Ovary (tissue), 9 donors: ENCODE measurements around the gene LRRC4C. TPM values are rescaled to one million over a fixed set of nuclear protein-coding genes. Genes with fewer than 3 reads are reported as not detected.

Experiments
- DNase-seq, 5 donors: peaks; one replicate each; pipeline ENCODE4 v3.0.0-alpha.2; 2019 to 2020
- H3K27ac ChIP-seq, 2 donors: fragments of 200-600 bp; one replicate each; pipeline versions ENCODE4 v1.5.1 to v1.8.0; 2019 to 2022
- H3K27me3 ChIP-seq: fragments of 200-600 bp; one replicate; pipeline ENCODE4 v1.8.0; 2022
- H3K36me3 ChIP-seq: fragments of 200-600 bp; sonication (generic); one replicate; pipeline ENCODE4 v1.5.1; 2019
- H3K4me1 ChIP-seq: one replicate; pipeline ENCODE4 v1.8.1; 2013; ENCODE audit warnings: mild to moderate bottlenecking, moderate library complexity; ENCODE audit not compliant: insufficient read depth
- H3K4me3 ChIP-seq: fragments of 200-600 bp; sonication (generic); one replicate; pipeline ENCODE4 v1.5.1; 2017
- H3K9me3 ChIP-seq, 2 donors: fragments of 200-600 bp in 1 of 2; sonication (generic) in 1 of 2; one replicate each; pipeline versions ENCODE4 v1.5.1 to v1.8.1; 2013 to 2019; ENCODE audit warnings: mild to moderate bottlenecking in 1 of 2, moderate library complexity in 1 of 2
- CTCF ChIP-seq, 3 donors: fragments of 450-650 bp in 2 of 3; fragments of 200-600 bp in 1 of 3; IDR thresholded peaks; one replicate each; pipeline versions ENCODE4 v1.5.1 to v1.8.0; 2016 to 2022; ENCODE audit warnings: antibody characterized with exemption in 3 of 3, mild to moderate bottlenecking in 1 of 3
- EP300 ChIP-seq: sonication (generic); formaldehyde crosslinking; IDR thresholded peaks from one replicate; pipeline ENCODE4 v1.6.1; 2017; ENCODE audit warnings: antibody characterized with exemption
- POLR2A ChIP-seq: fragments of 450-650 bp; IDR thresholded peaks from one replicate; pipeline ENCODE4 v1.6.1; 2017; ENCODE audit warnings: antibody characterized with exemption, mild to moderate bottlenecking, moderate library complexity
- WGBS, 3 donors: extraction: QIAGEN DNeasy Blood & Tissue Kit in 1 of 3; methylation state at CpG; one replicate each; pipeline versions ENCODE4 v1.1.5 to v1.1.7; 2013 to 2017; 5-methylcytosine and 5-hydroxymethylcytosine counted together
- intact Hi-C, 4 donors: fragments of 100-400 bp; cut with DNase I; formaldehyde crosslinking; loops; one replicate each; pipeline versions ENCODE4 v1.11.0 to v1.15.1; 2022 to 2023
- polyA plus RNA-seq, 2 donors: library from polyadenylated mRNA; stranded (reverse); fragments of 200-250 nt in 1 of 2; fragments of 350-450 nt in 1 of 2; fragmentation: Illumina TruSeq in 1 of 2; extraction: RNeasy Lipid Tissue Mini Kit (QIAGEN cat#74804) in 1 of 2; gene quantifications; one replicate each; pipeline ENCODE4 v1.2.3, GENCODE V29; 2013 to 2014
- total RNA-seq, 7 donors: library from RNA; depleted of rRNA in 2 of 7; stranded (reverse); fragments of >200 nt in 2 of 7; fragmentation: NEBNext Ultra II Directional in 3 of 7; extraction: Animal tissue kit (Norgen Biotek cat#: 25700) in 3 of 7; gene quantifications; one replicate each; pipeline versions ENCODE4 v1.1.0 to v1.2.4, GENCODE V29; 2016 to 2023
- donor health status: DM: no; HTN: no; CAD: no; lungs with moderate emphysema.
- donor health status: DM: no; HTN: no; CAD: no.
- donor health status: Bipolar disorder and iron deficiency.
- donor health status: DM: yes; HTN: yes; CAD: no.
- donor health status: DM: no; HTN: no; CAD: no.
- donor health status: DM: yes; HTN: yes; CAD: no.

The LRRC4C gene
- total and polyA plus RNA-seq, 9 donors, result 0.15 to 12.5 (median 0.78) TPM

DNA sequence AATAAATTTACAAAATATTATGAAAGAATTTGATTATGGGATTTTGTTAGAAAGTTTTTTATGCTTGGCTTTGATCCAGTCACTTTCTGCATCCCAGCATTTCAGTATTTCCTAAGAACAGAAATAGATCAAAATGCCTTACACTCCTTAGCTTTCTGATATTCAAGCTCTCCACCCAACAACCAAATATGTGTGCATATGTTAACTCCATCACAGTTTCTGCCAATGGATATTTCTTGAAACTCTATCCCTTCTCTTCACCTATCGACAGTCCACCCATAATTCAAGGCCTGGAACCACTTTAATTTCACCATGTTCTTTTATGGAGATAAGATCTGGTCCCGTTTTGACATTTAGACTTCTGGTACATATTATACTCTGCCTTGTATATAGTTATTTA is 565.0 kb downstream of the LRRC4C start:
- no peaks in the 10 kb centered on the region for H3K9me3 ChIP-seq
- no peaks in the 10 kb centered on the region for H3K36me3 ChIP-seq
- intact Hi-C loops, result no loop called here
- H3K27ac ChIP-seq, result no peak overlapping the region
- H3K27me3 ChIP-seq, result no peaks in the 10 kb centered on the region
- no peak overlapping the region for H3K4me3 ChIP-seq
- TF ChIP-seq EP300 (no peak), POLR2A (no peak), CTCF (IDR thresholded peaks at IDR 0.05) (no peak)
- no peak for DNase-seq
- no peaks in the 10 kb centered on the region for H3K4me1 ChIP-seq
- 70 to 77% (median 76%) methylated on average over 2 of the region's 2 CpGs for WGBS, 3 donors

DNA sequence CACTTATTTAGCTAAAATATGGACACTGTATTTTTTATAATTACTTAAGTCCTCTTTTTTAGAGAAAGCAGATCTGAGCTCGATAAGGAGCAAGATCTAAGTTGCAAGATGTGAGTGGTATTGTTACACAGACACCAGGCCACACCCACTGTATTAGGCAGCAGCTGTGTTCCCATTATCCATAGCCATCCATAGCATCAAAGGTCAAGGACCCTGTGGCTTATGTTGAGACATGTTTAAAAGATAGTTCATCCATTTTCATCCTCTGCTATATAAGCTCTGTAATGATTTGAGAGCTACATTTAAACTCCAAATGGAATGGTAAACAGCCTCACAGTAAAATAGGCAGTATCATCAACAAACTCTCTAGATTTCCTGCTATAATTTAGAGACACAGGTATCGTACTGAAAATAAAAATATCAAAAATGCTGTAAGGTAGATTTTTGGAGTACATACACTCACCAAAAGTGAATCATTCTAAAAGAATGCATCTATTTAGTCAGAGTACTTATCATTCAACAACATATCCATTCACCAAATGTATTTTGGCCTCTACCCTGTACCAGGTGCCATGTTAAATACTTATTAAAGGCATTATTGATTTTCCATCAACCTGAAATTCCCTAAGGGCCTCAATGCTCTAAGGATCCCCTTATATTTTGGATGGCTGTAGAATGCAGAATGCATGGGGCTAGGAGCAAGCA is 574.0 kb downstream of the LRRC4C start:
- H3K4me1 ChIP-seq, result no peaks in the 10 kb centered on the region
- intact Hi-C loops, result no loop called here
- H3K9me3 ChIP-seq, result no peaks in the 10 kb centered on the region
- H3K27me3 ChIP-seq, result no peaks in the 10 kb centered on the region
- H3K4me3 ChIP-seq, result no peak overlapping the region
- H3K27ac ChIP-seq, result no peak overlapping the region
- TF ChIP-seq CTCF (IDR thresholded peaks at IDR 0.05), result no peak
- TF ChIP-seq EP300, result no peak
- no peak for TF ChIP-seq POLR2A
- no peak for DNase-seq
- H3K36me3 ChIP-seq, result no peaks in the 10 kb centered on the region
- 73 to 81% (median 76%) methylated on average over 2 of the region's 2 CpGs for WGBS, 3 donors

DNA sequence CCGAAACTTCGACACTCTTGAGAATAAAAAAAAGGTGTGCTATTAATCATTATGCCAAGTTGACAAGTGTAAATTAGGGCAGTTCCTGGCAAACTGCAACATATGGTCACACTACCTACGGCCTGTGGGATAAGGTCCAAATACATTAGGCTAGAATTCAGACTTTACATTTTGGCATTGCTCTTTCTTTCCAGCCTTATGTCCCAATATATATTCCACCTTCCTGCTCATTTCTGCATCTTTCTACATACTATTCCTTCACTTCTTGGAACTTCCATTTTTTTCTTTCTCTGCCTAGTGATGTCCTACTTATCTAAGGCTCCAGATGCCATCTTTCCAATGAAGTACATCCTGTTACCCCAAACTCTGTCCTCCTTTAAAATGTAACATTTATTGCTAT is 577.2 kb downstream of the LRRC4C start:
- TF ChIP-seq POLR2A (no peak), CTCF (IDR thresholded peaks at IDR 0.05) (no peak), EP300 (no peak)
- no peak for DNase-seq
- Histone ChIP-seq H3K27ac (no peak overlapping the region), H3K27me3 (no peaks in the 10 kb centered on the region), H3K9me3 (no peaks in the 10 kb centered on the region), H3K4me1 (no peaks in the 10 kb centered on the region), H3K36me3 (no peaks in the 10 kb centered on the region), H3K4me3 (no peak overlapping the region)
- WGBS, 3 donors, result 72 to 79% (median 77%) methylated on average over 3 of the region's 3 CpGs
- intact Hi-C loops, result no loop called here

DNA sequence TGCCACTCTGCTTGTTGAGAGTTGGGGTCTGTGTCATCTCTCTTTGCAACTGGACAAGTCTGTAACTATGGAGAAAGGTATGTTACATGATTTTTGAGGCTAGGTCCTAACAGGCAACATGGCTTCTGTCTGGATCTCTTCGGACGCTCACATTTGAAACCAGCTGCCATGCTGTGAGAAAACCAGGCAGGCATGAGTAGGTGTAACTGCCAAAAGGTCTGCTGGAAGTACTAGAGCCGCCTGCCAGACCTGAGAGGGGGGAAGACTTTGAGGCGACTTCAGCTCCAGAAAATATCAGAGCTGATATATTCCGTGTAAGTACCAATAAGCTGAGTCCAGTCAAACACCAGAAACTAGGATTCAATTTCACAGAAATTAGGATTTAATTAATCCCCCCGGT is 579.5 kb downstream of the LRRC4C start:
- TF ChIP-seq CTCF (IDR thresholded peaks at IDR 0.05) (no peak), EP300 (no peak), POLR2A (no peak)
- no peaks in the 10 kb centered on the region for H3K27me3 ChIP-seq
- H3K4me1 ChIP-seq, result no peaks in the 10 kb centered on the region
- WGBS, 3 donors, result 90 to 91% (median 91%) methylated on average over 6 of the region's 6 CpGs
- H3K36me3 ChIP-seq, result no peaks in the 10 kb centered on the region
- intact Hi-C loops, result no loop called here
- DNase-seq, result no peak
- no peak overlapping the region for H3K27ac ChIP-seq
- no peaks in the 10 kb centered on the region for H3K9me3 ChIP-seq
- H3K4me3 ChIP-seq, result no peak overlapping the region
